ENCODE results near the gene SORBS2. TPM values are rescaled to one million over a fixed set of nuclear protein-coding genes. Genes with fewer than 3 reads are reported as not detected.

Gene SORBS2
- total and polyA plus RNA-seq, 2 of the 8 experiments (the other 6 are each of a cell fraction or from before 2014, with no cell fraction given) = 73.0 to 87.1 TPM

- DNase-seq (ENCODE audit: low read depth in 1 of 2, low spot score in 2 of 2) = no peak
- H3K14ac ChIP-seq (ENCODE audit: insufficient read length) = no peak overlapping the region
- no peak overlapping the region for H2BK120ac ChIP-seq (replicated peaks; ENCODE audit: low read depth, low read length)
- H3K23me2 ChIP-seq (ENCODE audit: low read depth, low read length) = no peaks in the 10 kb centered on the region
- no peak overlapping the region for H3K4ac ChIP-seq (replicated peaks; ENCODE audit: insufficient read length, low read depth, low read length)
- H2BK15ac ChIP-seq (ENCODE audit: low read length) = no peak overlapping the region
- no peak for FAIRE-seq
- H3K4me3 ChIP-seq (ENCODE audit: extremely low read depth in 1 of 4, insufficient read depth in 2 of 4, low read depth in 3 of 4, low read length in 4 of 4) = no peak overlapping the region
- H3K56ac ChIP-seq (replicated peaks; ENCODE audit: insufficient read length, low read depth, low read length) = no peak overlapping the region
- H2AFZ ChIP-seq (ENCODE audit: low read length) = no peak overlapping the region
- H3K9ac ChIP-seq (replicated peaks in 1 of 4; ENCODE audit: extremely low read depth in 1 of 4, low read depth in 3 of 4, low read length in 3 of 4) = no peak overlapping the region
- no peaks in the 10 kb centered on the region for H3K79me1 ChIP-seq (ENCODE audit: low read depth, low read length)
- no peaks in the 10 kb centered on the region for H4K20me1 ChIP-seq (replicated peaks in 1 of 2; ENCODE audit: control insufficient read depth in 1 of 2, insufficient read depth in 2 of 2, low read length in 2 of 2)
- H4K5ac ChIP-seq (ENCODE audit: insufficient read length, low read depth, low read length) = no peak overlapping the region
- no peak overlapping the region for H3K4me2 ChIP-seq (ENCODE audit: insufficient read depth in 1 of 2, low read depth in 2 of 2, low read length in 2 of 2)
- H4K91ac ChIP-seq (replicated peaks; ENCODE audit: insufficient read length, low read length) = no peak overlapping the region
- POLR2A ChIA-PET (ENCODE audit: partially characterized antibody) = no interaction called here
- no peak overlapping the region for H3K23ac ChIP-seq (ENCODE audit: insufficient read length)
- H2BK12ac ChIP-seq (ENCODE audit: low read depth, low read length) = no peak overlapping the region
- no peak overlapping the region for H2BK5ac ChIP-seq (ENCODE audit: low read depth, low read length)
- H3K4me1 ChIP-seq (replicated peaks in 1 of 4; ENCODE audit: control insufficient read depth in 3 of 4, insufficient read depth in 4 of 4, low read length in 3 of 4) = no peaks in the 10 kb centered on the region
- H3K18ac ChIP-seq (ENCODE audit: extremely low read depth, low read length) = no peak overlapping the region
- H2AK5ac ChIP-seq (ENCODE audit: low read depth, low read length) = no peak overlapping the region
- CTCF ChIA-PET (ENCODE audit: partially characterized antibody) = no interaction called here
- H3K27me3 ChIP-seq (replicated peaks in 1 of 4; ENCODE audit: control insufficient read depth in 3 of 4, extremely low read depth in 1 of 4, insufficient read depth in 3 of 4, low read length in 3 of 4) = peaks cover 0 to 1% (median 0%) of the 10 kb centered on the region in 4 experiments; a peak in 1 of 7 replicates
- H3K36me3 ChIP-seq (ENCODE audit: control insufficient read depth in 2 of 4, insufficient read depth in 4 of 4, low read length in 3 of 4) = no peaks in the 10 kb centered on the region; a peak in 1 of 8 replicates
- H4K8ac ChIP-seq (ENCODE audit: extremely low read depth, insufficient read depth, low read length) = no peak overlapping the region
- 88% methylated on average over 6 of the region's 6 CpGs; no CpG with 5 or more reads in 1 of the 2 experiments for WGBS, 2 experiments (ENCODE audit: extremely low coverage in 1 of 2, insufficient coverage in 1 of 2, insufficient read length in 1 of 2, insufficient replicate concordance in 2 of 2, low coverage in 1 of 2, low lambda C conversion rate in 2 of 2, missing lambda C conversion rate in 1 of 2)
- no peaks in the 10 kb centered on the region; a peak in 1 of 4 replicates for H3K79me2 ChIP-seq (ENCODE audit: control insufficient read depth in 1 of 2, insufficient read depth in 2 of 2, low read length in 2 of 2)
- H3K9me3 ChIP-seq (ENCODE audit: insufficient read depth in 2 of 2, low read depth in 1 of 2, low read length in 1 of 2) = no peaks in the 10 kb centered on the region
- H2BK20ac ChIP-seq (ENCODE audit: low read length) = no peak overlapping the region
- no peak overlapping the region for H3K27ac ChIP-seq (ENCODE audit: low read depth, low read length)
- TF ChIP-seq SP2 (IDR thresholded peaks at IDR 0.05; ENCODE audit: low read length) (no peak), CTCF (IDR thresholded peaks at IDR 0.05; ENCODE audit: control extremely low read depth in 1 of 3, insufficient read depth in 1 of 3, low read depth in 1 of 3, low read length in 3 of 3) (no peak), HDAC6 (IDR thresholded peaks at IDR 0.05; ENCODE audit: low read depth, low read length) (no peak), SUZ12 (IDR thresholded peaks at IDR 0.05; ENCODE audit: low read length) (no peak), RAD21 (IDR thresholded peaks at IDR 0.05 in 1 of 2, conservative IDR thresholded peaks at IDR 0.05 in 1 of 2; ENCODE audit: low read depth in 2 of 2, low read length in 2 of 2) (no peak), GABPA (IDR thresholded peaks at IDR 0.05; ENCODE audit: borderline replicate concordance, insufficient read depth, low read length) (no peak), POLR2AphosphoS5 (IDR thresholded peaks at IDR 0.05; ENCODE audit: low read depth, low read length) (no peak), TAF1 (IDR thresholded peaks at IDR 0.05; ENCODE audit: low read depth, low read length) (no peak), TBP (IDR thresholded peaks at IDR 0.05; ENCODE audit: low read depth, low read length) (no peak), CHD1 (IDR thresholded peaks at IDR 0.05; ENCODE audit: low read depth, low read length) (no peak), BACH1 (IDR thresholded peaks at IDR 0.05; ENCODE audit: low read length) (no peak)
These were observed 88.2 kb downstream of the SORBS2 start for GRCh38 chr4:185723631-185724260.
